A673 (cell line): ENCODE measurements around the gene PLD4.

ENCODE experiments used
- CTCF ChIP-seq: fragments of 300-800, 200-600 bp; sonication (generic); conservative IDR thresholded peaks from 2 replicates; pipeline ENCODE4 v1.5.1; 2017; ENCODE audit warnings: low read depth, mild to moderate bottlenecking, antibody characterized with exemption, low read length, moderate library complexity, mixed read lengths
- EZH2 ChIP-seq: fragments of 200-600 bp; sonication (generic); IDR thresholded peaks from 2 replicates; pipeline ENCODE4 v1.6.1; 2017; ENCODE audit warnings: borderline replicate concordance, low read depth, mild to moderate bottlenecking, mixed read lengths, antibody characterized with exemption, low read length; ENCODE audit not compliant: poor library complexity, severe bottlenecking

- no peak for TF ChIP-seq CTCF
- TF ChIP-seq EZH2 = no peak
Observed at GRCh38 chr14:104925214-104925854, 655 bp downstream of the PLD4 start.
